SK-N-MC (cell line): ENCODE results near the gene TSPAN32.

ENCODE experiments used
- EZH2 ChIP-seq: fragments of 200-600 bp; sonication (generic); IDR thresholded peaks from one replicate; pipeline ENCODE4 v1.6.1; 2017; ENCODE audit warnings: antibody characterized with exemption
- FOXP2 ChIP-seq: optimal IDR thresholded peaks from 2 replicates; pipeline ENCODE3; 2011; ENCODE audit warnings: mild to moderate bottlenecking, moderate library complexity; ENCODE audit not compliant: insufficient read depth; ENCODE audit errors: extremely low read length, control extremely low read depth
- POLR2AphosphoS5 ChIP-seq: IDR thresholded peaks from 2 replicates; pipeline ENCODE4 v1.6.1; 2012; ENCODE audit warnings: mild to moderate bottlenecking, low read depth, low read length, borderline replicate concordance

DNA sequence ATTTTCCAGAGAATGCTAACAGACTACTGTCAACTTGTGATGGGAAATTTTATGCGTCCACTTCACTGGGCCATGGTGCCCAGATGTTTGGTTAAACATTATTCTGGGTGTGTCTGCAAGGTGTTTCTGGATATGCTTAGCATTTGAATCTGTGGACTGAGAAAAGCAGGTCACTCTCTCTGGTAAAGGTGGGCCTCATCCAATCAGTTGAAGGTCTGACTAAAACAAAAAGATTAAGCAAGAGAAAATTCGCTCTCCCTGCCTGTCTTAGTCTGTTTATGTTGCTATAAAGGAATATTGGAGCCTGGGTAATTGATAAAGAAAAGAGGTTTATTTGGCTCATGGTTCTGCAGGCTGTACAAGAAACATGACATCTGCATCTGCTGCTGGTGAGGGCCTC is 43.2 kb downstream of the TSPAN32 start:
- TF ChIP-seq POLR2AphosphoS5 (no peak), EZH2 (no peak), FOXP2 (no peak)
